ENCODE results near the gene CDH4.

- no peak for TF ChIP-seq CTCF (IDR thresholded peaks at IDR 0.05)
- TF ChIP-seq POLR2A (IDR thresholded peaks at IDR 0.05), result no peak
These were observed 48.6 kb downstream of the CDH4 start for GRCh38 chr20:61300709-61301108.
